Measurements from ENCODE around the gene RPL35.

Gene RPL35

GRCh38 chr9:124813501-124814163 lies 48.1 kb downstream of the RPL35 start:
- no peak for DNase-seq

GRCh38 chr9:124813041-124813440 lies 48.7 kb downstream of the RPL35 start:
- DNase-seq = no peak

- no peak for DNase-seq
These were observed 49.3 kb downstream of the RPL35 start for GRCh38 chr9:124812441-124812876.

GRCh38 chr9:124810663-124811355 lies 50.9 kb downstream of the RPL35 start:
- no peak for DNase-seq

- no peak for DNase-seq
These were observed 51.8 kb downstream of the RPL35 start for GRCh38 chr9:124809741-124810500.

GRCh38 chr9:124809211-124809610 lies 52.5 kb downstream of the RPL35 start:
- DNase-seq = no peak

- no peak for DNase-seq
These were observed 53.4 kb downstream of the RPL35 start for GRCh38 chr9:124808246-124808956.

All from activated CD8-positive, alpha-beta memory T cell treated with anti-CD3 and anti-CD28 coated beads for 24 hours (primary cell).